Measurements from ENCODE around the gene PITPNM2.

Gene PITPNM2

DNA sequence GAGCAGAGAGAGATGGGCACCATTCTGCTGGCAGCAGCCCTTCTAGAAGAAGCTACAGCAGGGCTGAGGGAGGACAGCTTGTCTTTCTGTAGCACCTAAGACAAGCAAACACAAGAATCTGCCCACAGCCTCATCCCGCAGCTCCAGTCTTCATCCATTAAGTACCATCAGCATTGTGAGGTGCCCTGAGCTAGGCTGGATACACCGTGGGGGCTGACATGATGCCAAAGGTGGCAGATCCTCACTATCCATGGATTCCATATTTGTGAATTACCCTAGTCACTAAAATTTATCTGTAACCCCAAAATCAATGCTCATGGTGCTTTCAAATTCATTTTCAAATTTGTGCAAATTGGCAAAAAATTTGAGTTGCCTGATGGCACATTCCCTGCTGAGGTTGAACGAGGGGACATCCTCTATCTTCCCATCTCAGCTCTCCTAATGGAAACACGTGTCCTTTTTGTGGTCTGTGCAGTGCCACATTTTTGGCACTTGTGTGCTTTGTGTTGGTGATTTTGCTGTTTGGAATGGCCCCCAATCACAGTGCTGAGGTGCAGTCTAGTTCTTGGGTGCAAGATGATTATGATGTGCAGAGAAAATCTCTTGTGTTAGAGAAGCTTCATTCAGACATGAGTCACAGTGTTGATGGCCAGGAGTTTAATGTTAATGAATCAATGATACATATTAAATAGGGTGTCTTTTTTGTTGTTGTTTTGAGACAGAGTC, 7.0 kb downstream of the PITPNM2 start:
- no peak for DNase-seq

DNA sequence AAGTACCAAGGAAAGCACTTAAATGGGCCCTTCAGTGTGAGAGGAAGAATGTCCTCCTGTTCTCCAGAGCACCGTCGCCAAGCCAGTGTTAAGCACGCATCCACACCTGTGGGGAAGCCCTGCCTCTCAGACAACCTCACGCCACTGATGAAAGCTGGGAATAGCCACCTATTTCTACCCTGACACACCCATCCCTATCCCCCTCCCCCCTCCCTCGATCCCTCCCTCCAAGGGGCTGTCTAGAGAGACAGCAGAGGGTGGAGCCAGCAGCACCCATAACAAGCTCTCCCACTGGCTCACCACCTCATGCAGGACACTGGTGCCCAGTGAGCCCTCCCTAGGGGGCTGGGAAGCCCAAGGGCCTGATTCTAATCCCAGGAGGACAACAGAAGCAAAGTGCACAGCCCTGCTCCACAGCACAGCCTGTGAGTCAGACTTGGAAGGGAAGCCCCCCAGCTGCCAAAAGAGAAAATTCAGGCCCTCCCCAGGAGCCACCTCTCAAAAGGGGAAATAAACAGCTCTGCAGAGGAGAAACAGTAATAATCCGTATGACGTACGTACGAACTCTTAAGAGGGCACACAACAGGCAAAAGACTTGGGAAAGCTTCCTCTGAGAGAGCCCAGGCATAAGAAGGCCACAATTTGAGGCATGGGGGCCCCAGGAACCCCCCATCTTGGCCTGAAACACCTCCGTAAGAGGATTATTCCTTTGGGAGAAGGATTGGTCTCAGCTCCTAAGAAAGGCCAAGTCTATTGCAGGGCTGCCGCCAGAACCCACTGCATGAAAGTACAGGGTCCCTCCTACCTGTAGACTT, 7.8 kb downstream of the PITPNM2 start:
- DNase-seq, result no peak

DNA sequence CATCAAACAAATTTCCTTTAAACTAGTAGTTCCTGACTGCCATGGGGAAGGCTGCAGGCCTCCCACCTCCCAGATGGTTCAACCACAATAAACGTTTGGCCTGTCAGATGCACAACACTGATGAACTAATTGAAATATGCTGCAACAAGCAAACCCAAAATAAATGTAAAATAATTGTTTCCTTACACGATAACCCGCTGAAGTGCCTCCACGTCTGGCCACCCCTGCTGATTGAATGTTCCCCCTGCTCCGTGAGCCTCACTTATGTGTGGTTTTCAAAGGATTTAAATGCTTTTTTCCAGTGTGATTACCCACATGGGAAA, 8.4 kb downstream of the PITPNM2 start:
- DNase-seq, result no peak

DNA sequence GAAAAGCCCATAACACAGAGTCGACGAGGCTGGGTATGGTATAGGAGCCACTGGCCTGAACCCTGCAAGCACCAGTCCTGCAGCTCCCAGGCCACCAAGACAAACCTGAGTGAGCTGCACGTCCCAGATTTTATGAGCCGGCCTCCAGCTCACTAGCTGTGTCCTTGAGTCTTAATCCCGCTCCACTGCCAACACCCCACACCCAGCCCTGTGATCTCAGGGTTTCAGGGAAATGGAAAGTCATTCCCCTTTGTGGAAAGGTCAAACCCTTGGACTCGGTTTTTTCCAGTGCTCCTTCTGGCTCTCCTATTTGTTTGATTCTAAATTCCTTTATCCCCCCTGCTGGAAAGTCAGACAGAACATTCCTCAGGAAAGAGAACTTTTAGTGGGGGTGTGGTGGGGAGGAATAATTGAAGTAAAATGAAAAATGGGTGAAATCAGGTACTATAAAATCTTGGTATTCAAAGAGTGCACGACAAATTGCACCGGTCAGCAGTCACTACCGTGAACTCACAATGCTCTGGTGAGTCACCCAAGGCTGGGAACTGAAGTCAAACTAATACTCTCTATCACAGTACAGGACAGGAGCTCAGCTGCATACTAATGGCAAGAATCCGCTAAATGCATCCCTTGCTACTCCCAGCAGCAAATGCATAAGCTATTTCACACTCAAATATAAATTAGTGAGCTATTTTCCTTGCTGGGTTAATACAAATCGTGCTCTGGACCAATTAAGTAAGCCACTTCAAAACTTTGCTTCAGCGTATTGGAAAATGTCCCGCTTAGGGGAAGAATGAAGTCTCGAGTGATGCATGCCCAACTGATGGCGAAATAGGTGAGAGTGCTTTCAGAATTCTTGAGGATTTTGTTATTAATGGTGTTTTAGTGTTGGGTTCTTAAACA, 9.0 kb downstream of the PITPNM2 start:
- DNase-seq, result no peak

DNA sequence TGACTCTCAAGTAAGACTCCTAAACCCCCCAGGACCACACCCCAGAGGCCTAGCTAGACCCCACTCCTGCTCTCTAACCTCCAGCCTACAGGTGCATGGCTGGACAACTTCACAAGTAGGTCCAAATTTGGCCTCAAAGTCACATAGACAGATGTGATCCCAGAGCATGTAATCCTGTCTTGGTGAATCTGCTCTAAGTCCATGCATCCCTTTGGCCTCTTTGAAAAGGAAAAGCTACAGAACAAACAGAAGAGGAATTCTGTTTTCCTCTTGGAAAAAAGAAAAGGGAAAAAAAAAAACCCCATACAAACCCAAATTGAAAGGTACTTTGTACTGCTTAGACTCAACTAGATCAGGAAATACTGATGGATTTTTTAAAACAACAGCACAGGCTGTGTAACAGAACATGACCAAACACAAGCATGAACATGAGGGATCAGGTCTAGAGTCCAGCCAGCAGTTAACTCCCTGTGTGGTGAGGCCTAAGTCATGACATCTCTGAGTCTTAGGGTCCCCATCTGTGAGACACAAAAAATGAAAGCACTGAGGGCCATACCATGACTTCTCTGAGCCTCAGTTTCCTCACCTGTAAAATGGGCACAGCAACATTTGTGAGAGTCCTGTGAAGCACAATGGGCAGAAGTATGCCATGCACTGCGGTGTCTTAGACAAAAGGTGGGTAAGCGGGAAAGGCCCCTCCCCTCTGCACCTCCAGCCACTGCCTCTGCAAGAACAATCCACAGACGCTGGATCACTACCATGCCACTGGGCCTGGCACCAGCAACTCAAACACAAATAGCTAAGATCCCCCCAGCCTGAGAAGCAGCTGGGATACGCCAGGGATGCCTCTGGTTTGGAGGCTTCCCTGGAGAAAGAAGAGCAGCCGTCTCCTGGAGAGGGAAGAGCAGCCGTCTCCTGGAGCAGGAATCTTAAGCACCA, 9.9 kb downstream of the PITPNM2 start:
- DNase-seq, result no peak

DNA sequence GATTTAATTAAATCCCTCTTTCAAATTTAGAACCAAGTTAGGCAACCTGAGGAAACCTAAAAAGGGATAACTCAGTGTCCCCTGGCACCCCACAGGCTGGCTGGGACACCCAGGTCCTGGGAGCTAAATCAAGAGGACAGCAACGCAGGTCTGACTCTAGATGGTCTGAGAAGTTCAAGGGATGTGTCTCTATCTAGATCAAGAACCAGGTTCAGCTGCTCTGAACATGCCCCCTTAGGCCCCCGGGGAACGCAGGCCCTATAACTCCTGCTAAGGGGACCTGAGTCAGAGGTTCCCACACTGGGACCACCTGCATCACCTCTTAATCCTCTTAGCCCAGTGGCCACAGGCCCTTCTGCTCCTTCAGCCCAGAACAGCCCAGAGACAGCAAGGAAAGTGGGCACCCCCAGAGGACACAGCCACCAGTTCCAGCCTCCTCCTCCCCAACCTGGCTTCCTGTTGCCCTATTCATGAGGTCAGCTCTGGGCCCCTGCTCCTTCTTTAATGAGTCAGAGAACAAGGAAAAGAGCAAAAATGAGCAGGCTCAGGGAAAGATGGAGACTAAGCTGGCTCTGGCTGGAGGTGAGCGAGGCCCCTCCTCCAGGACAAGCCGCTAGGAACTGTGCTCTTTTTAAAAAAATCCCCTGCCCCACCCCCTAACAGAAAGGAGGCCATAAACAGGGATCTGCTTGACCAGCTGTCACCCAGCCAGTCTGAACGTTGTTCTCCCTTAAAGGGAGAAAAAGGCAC, 10.8 kb downstream of the PITPNM2 start:
- DNase-seq, result no peak

DNA sequence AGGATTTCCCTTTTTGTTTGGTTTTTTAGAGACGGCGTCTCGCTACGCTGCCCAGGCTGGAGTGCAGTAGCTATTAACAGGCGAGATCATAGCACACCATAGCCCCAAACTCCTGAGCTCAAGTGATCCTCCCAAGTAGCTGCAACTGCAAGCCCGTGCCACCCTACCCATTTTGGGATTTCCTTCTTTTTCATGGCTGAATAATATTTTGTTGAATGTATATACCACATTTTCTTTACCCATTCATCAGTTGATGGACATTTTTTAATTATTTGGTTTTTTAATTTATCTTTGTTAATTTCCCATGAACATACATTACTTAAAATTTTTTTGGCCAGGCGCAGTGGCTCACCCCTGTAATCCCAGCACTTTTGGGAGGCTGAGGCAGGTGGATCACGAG, 15.2 kb downstream of the PITPNM2 start:
- DNase-seq, result no peak

DNA sequence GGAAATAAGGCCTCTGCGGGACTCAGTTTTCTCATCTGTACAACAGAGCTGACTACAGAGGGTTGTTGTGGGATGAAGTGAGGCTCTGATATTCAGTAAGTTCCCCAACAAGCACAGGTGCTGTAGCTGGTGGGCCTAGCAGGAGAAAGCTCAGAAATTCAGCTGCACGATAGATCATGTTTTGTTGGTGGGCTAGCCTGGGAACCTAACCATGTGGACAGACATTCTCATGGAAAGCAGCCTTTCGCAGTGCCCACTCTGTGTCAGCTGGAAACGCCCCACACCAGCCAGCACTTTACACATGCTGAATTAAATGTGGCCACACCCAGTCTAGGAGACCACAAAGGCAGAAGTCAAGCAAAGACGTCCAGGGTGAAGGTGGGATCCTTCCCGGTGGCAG, 16.1 kb downstream of the PITPNM2 start:
- no peak for DNase-seq

DNA sequence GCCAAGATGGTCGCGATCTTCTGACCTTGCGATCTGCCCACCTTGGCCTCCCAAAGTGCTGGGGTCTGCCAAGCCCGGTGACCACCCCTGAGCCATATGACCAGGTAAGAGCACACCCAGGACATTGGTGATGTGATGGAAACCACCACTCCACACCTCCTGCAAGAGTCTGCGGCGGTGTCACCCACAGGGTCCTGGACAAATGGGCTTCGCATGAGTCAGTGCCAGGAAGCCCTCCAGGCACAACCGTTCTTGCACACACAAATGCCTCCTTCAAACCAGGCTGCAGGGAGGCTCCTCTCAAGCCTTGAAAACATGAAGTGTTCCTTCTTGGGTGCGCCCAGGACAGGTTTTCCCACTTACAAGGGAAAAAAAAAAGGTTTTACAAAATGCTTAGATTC, 16.6 kb downstream of the PITPNM2 start:
- DNase-seq, result no peak

DNA sequence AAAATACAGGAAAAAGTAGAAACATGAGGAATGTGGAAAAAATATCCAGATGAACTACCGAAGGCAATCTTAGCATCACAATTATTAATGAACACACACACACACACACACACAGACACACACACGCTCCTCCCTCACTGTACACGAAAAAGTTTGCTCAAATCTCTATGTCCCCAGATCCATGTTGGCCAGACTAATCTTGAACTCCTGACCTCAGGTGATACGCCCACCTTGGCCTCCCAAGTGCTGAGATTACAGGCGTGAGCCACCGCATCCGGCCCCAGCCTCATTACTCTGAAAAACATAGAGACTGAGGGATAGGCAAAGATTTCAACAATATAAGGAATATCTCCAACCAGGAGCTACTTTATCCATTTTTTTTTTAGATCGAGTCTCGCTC, 17.2 kb downstream of the PITPNM2 start:
- no peak for DNase-seq

DNA sequence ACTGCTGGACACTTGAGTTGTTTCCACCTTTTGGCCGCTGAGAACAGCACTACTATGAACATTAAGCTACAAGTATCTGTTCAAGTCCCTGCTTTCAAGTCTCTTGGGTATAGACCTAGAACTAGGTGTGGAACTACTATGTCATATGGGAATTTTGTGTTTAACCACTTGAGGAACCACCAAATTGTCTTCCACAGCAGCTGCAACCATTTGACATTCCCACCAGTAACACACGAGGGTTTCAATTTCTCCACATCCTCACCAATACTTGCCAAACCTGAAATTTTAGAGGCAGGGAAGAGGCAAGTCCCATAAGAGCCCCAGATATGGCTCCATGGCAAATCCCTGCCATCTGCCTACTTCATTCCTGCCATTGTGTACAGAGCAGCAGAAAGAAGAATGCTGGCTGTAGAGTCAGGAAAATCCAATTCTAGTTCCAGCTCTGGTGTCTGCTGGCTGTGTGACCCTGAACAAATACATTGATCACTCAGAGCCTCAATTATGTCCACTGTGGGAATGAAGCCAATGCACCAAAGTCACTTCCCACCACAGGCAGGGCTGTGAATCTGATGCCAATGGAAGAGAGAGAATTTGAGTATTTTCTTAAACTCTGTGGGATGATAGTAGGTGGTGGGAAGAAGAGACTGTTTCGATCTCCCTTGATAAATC, 17.8 kb downstream of the PITPNM2 start:
- DNase-seq, result no peak

DNA sequence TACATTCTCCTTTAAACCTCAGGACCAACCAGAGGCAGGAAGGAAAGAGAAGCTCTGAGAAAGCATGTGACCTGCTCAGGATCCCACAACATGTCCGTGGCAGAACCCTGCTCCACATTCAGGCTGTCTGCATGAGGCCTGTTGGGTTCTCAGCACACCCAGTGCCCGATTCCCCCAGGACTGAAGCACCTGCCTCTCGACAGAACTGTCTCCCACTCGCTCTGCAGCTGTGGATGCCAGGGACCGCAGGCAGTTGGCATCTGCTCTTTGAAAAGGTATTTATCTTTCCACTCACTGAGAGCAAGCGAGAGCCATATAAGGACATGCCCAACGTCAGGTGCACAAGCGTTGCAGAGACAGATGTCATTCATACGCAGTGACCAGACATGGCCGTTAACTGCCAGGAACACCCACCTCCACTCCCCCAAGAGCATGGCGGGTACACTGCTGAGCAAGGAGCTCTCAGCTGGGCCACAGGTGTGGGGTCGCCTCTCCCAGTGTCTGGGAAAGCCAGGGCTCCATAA, 18.9 kb downstream of the PITPNM2 start:
- DNase-seq, result peak in 2 of 5 experiments; percentile 35 to 57

DNA sequence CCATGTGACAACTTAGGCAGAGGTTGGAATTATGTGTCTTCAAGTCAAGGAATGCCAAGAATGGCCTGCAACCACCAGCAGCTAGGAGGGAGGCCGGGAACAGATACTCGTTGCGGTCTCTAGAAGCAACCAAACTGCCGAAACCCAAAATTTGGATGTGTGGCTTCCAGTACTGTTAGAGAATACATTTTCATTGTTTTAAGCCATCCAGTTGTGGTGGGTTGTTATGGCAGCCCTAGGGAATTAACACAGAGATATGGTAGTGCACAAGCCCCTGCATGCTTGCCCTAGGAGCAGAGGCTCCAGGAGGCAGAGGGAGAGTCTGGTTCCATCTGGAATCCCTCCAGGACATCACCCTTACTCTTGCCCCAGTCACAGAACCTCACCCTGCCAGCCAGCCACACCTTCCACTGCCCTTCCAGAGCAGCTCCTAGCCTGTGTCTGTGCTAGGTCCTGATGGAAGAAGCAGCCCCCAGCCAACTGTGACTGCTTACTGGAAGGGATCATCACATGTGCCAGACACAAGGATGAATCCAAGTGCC, 19.5 kb downstream of the PITPNM2 start:
- no peak for DNase-seq

DNA sequence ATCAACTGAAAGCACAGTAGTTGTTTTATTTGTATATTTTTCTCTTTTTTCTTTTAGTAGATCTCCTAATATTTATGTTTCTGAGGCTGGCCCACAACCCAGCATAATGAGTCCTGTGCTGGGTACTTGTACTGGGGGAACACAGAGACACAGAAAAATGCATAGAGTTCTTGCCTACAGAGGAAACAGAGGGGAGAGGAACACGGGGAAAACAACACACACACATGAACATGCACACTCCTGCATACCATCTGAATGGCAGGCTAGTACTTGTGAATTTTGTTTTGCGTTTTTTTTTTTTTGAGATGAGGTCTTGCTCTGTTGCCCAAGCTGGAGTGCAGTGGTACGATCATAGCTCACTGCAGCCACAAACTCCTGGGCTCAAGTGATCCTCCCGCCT, 21.3 kb downstream of the PITPNM2 start:
- no peak for DNase-seq

DNA sequence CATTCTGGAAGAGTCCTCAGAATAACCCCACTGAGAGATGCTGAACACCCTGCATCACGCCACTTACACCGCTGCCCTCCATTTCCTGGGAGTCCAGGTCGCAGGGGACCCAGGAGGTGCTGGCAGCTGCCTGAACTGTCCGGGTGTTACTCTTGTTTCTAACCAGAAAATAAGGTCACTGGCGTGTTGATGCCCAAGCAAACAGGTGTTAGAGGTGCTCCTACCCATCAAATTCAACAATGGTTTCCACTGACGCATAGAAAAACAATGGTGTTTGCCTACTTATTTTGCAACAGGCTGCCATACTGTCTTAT, 23.8 kb downstream of the PITPNM2 start:
- no peak for DNase-seq

DNA sequence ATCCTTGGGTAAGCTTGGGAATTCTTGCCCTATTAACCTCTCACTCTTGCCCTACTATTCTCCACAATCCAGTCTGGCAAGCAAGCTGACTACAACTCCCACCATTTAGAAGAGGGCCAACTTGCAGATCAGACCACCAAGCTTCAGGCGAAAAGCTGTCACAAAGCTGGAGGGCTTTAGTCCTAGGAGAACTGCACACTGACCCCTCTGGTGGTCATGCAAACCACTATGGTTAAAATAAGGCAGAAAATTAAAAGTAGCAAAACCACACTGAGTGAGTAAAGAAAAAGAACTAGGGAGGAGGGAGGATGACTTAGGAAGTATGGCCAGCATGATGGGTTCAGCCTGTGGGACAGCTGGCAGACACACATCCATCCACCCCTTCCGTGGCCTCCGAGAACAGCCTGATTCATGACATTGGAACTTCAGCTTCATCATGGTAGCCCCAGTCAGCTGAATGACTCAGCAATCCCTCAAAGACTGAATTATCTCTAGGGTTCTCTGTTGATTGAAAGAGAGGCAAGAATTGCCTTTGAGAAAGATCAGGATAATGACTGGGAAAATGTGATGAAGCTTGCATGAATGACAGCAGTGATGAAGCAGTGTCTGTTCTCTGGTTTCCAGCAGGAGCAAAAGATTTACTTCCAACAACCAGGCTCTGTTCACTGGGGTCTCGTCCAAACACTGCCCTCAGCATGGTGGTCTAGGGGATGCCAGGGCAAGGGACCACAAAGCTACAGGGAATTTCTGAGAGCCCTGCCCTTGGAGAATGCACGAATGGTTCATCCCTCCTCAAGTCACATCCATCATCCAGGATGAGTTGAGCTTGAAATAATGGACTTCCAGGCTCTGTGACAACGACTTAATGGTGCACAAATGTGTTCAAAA, 24.4 kb downstream of the PITPNM2 start:
- no peak for DNase-seq

DNA sequence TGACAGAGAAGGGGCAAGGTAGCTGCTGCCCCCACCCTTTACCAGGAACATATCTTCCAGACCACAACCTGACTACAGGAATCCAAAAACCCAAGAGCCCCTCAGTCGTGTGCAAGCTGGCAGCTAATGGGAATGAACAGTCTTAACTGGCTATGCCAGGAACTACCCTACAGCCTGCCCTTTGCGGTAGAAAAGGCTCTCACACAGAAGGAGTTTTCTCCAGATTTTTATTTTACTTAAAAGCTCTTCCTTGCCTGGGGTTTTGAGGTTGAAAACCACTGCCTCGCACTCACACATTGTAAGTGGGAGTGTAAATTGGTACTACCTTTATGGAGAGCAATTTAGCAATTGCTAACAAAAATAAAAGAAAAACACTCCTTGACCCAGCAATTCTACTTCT, 28.3 kb downstream of the PITPNM2 start:
- peak in 1 of 5 experiments; percentile 10 for DNase-seq

DNA sequence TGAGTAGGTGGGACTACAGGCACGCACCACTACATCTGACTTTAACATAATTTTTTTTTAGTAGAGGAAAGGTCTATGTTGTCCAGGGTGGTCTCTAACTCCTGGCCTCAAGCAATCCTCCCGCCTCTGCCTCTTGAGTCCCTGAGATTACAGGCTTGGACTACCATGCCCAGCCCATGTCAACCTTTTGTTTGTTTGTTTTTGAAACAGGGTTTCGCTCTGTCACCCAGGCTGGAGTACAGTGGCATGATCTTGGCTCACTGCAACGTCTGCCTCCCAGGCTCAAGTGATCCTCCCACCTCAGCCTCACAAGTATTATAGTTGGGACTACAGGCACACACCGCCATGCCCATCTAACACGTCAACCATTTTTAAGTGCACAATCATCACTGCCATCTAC, 29.2 kb downstream of the PITPNM2 start:
- no peak for DNase-seq

DNA sequence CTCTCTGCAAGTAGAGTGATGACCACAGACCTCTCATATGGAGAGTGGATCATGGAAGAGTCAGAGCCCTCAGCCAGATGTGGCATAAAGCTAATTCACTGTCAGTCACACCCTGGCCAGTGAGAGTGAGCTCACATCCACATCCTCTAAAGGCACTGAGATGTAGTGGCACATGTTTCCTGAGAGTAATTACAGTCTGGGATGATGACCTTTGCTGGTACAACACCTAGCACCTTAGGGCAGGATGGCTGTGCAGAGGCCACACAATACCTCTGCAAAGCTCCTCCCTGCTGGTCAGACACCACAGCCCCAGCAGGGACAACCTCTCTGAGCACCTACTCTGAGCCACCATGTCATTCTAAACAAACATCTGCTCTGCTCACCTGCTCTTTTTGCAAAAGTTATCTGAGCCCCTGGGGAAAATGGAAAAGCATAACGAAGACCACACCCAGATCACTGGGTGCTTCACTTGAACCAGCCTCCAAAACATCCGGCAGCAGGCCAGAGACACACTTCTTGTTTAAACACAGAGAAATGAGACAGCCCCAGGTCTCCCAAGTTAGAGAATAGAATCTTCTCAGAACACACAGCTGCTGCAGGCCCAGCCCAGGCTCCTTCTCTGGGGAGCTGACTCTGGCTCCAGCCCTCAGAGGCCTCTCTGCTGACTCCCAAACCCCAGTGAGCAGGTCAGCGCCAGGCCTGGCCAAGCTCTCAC, 30.3 kb downstream of the PITPNM2 start:
- DNase-seq, result peak in 1 of 5 experiments; percentile 49

Data from T-helper 2 cell (primary cell).